Measurements from ENCODE around the gene MYO5A. TPM values are rescaled to one million over a fixed set of nuclear protein-coding genes. Genes with fewer than 3 reads are reported as not detected.

Gene MYO5A
- total and polyA plus RNA-seq, 9 donors = 3.8 to 26.5 (median 15.1) TPM

GRCh38 chr15:52546031-52546751 lies 17.5 kb upstream of the MYO5A start:
- TF ChIP-seq EP300 (IDR thresholded peaks at IDR 0.05) (no peak), POLR2A (IDR thresholded peaks at IDR 0.05) (no peak), CTCF (IDR thresholded peaks at IDR 0.05) (no peak)
- 84 to 91% (median 89%) methylated on average over 5 of the region's 5 CpGs for WGBS, 3 donors
- no peaks in the 10 kb centered on the region for H3K9me3 ChIP-seq
- DNase-seq = no peak
- no peak overlapping the region for H3K4me3 ChIP-seq
- no peaks in the 10 kb centered on the region for H3K36me3 ChIP-seq
- no peaks in the 10 kb centered on the region for H3K4me1 ChIP-seq (ENCODE audit: insufficient read depth)
- intact Hi-C loops (cut with DNase I) = no loop called here
- no peak overlapping the region for H3K27ac ChIP-seq
- no peaks in the 10 kb centered on the region for H3K27me3 ChIP-seq

- TF ChIP-seq CTCF (IDR thresholded peaks at IDR 0.05) = no peak
- TF ChIP-seq EP300 (IDR thresholded peaks at IDR 0.05) = no peak
- TF ChIP-seq POLR2A (IDR thresholded peaks at IDR 0.05) = no peak
- intact Hi-C loops (cut with DNase I) = no loop called here
- no peak overlapping the region for H3K27ac ChIP-seq
- no peaks in the 10 kb centered on the region for H3K27me3 ChIP-seq
- H3K4me3 ChIP-seq = no peak overlapping the region
- 73 to 82% (median 80%) methylated on average over 3 of the region's 3 CpGs for WGBS, 3 donors
- no peaks in the 10 kb centered on the region for H3K36me3 ChIP-seq
- DNase-seq = no peak
- H3K9me3 ChIP-seq = no peaks in the 10 kb centered on the region
- H3K4me1 ChIP-seq (ENCODE audit: insufficient read depth) = no peaks in the 10 kb centered on the region
These were observed 11.8 kb upstream of the MYO5A start for GRCh38 chr15:52540374-52541012.

GRCh38 chr15:52537459-52537858 lies 8.8 kb upstream of the MYO5A start:
- Histone ChIP-seq H3K27me3 (no peaks in the 10 kb centered on the region), H3K27ac (no peak overlapping the region), H3K4me3 (no peak overlapping the region), H3K4me1 (ENCODE audit: insufficient read depth) (no peaks in the 10 kb centered on the region), H3K9me3 (no peaks in the 10 kb centered on the region), H3K36me3 (no peaks in the 10 kb centered on the region)
- no peak for DNase-seq
- 85 to 91% (median 87%) methylated on average over 8 of the region's 8 CpGs for WGBS, 3 donors
- TF ChIP-seq EP300 (IDR thresholded peaks at IDR 0.05) (no peak), POLR2A (IDR thresholded peaks at IDR 0.05) (no peak), CTCF (IDR thresholded peaks at IDR 0.05) (no peak)
- intact Hi-C loops (cut with DNase I) = no loop called here

GRCh38 chr15:52532427-52532826 lies 3.7 kb upstream of the MYO5A start:
- H3K4me3 ChIP-seq = no peak overlapping the region
- H3K9me3 ChIP-seq = no peaks in the 10 kb centered on the region
- no peaks in the 10 kb centered on the region for H3K36me3 ChIP-seq
- TF ChIP-seq POLR2A (IDR thresholded peaks at IDR 0.05) = no peak
- TF ChIP-seq EP300 (IDR thresholded peaks at IDR 0.05) = no peak
- TF ChIP-seq CTCF (IDR thresholded peaks at IDR 0.05) = no peak
- intact Hi-C loops (cut with DNase I) = no loop called here
- no peaks in the 10 kb centered on the region for H3K27me3 ChIP-seq
- no peak overlapping the region for H3K27ac ChIP-seq
- DNase-seq = no peak
- H3K4me1 ChIP-seq (ENCODE audit: insufficient read depth) = no peaks in the 10 kb centered on the region
- WGBS, 3 donors = 59 to 77% (median 70%) methylated on average over 2 of the region's 2 CpGs
